Measurements from ENCODE around the gene GPX8.

GRCh38 chr5:55114061-55114460 is 45.9 kb upstream of the GPX8 start:
- no peak for TF ChIP-seq POLR2A (IDR thresholded peaks at IDR 0.05)
- TF ChIP-seq CTCF (IDR thresholded peaks at IDR 0.05): no peak
